OCI-LY3 (cell line): ENCODE data around the gene HMCN1.

ENCODE experiments used
- H2AFZ ChIP-seq: fragments of 200-600, 300-600 bp; shearing (Covaris generic); 2 replicates; pipeline ENCODE4 v1.6.0; 2014; ENCODE audit warnings: antibody characterized with exemption, low read depth, low read length
- H3K27ac ChIP-seq: fragments of 200-600, 300-600 bp; sonication (generic); 2 replicates; pipeline ENCODE4 v1.5.1; 2014; ENCODE audit warnings: mild to moderate bottlenecking, low read length, moderate library complexity, mixed read lengths
- H3K27me3 ChIP-seq: fragments of 200-600, 300-600 bp; sonication (generic); 2 replicates; pipeline ENCODE4 v1.6.1; 2014; ENCODE audit warnings: low read depth, low read length, mixed read lengths
- H3K36me3 ChIP-seq: fragments of 200-600, 300-600 bp; sonication (generic); replicated peaks from 2 replicates; pipeline ENCODE3; 2014; ENCODE audit warnings: low read depth, low read length, mixed read lengths
- H3K4me1 ChIP-seq: fragments of 300-600, 200-600 bp; sonication (generic); 2 replicates; pipeline ENCODE4 v1.6.1; 2014; ENCODE audit warnings: low read length, mixed read lengths
- H3K4me2 ChIP-seq: fragments of 200-600, 300-600 bp; sonication (generic); 2 replicates; pipeline ENCODE4 v1.6.1; 2014; ENCODE audit warnings: low read length, mixed read lengths
- H3K4me3 ChIP-seq: fragments of 300-600, 200-600 bp; sonication (generic); 2 replicates; pipeline ENCODE4 v1.5.1; 2014; ENCODE audit warnings: antibody characterized with exemption, mild to moderate bottlenecking, low read length, moderate library complexity
- H3K79me2 ChIP-seq: fragments of 300-600, 200-600 bp; shearing (Covaris generic); 2 replicates; pipeline ENCODE4 v1.6.1; 2014; ENCODE audit warnings: mild to moderate bottlenecking, low read length, mixed read lengths
- H3K9ac ChIP-seq: fragments of 300-600, 200-600 bp; shearing (Covaris generic); 2 replicates; pipeline ENCODE4 v1.6.0; 2014; ENCODE audit warnings: mild to moderate bottlenecking, low read length, moderate library complexity
- H3K9me3 ChIP-seq: fragments of 200-600, 300-600 bp; shearing (Covaris generic); 2 replicates; pipeline ENCODE4 v1.6.1; 2014; ENCODE audit warnings: low read length, mixed read lengths; ENCODE audit not compliant: insufficient read depth
- H4K20me1 ChIP-seq: fragments of 200-600, 300-600 bp; sonication (generic); 2 replicates; pipeline ENCODE4 v1.6.1; 2016; ENCODE audit warnings: low read length, mixed read lengths; ENCODE audit not compliant: insufficient read depth
- EZH2phosphoT487 ChIP-seq: fragments of 200-600 bp; shearing (Covaris generic); IDR thresholded peaks from 2 replicates; pipeline ENCODE4 v1.6.1; 2018; ENCODE audit warnings: antibody characterized with exemption, mixed run types, low read depth
- TF ChIP-seq, protein P1 (sequence below): fragments of 200-600, 300-600 bp; sonication (generic); IDR thresholded peaks from 2 replicates; pipeline ENCODE4 v1.5.1; 2014; ENCODE audit warnings: antibody characterized with exemption, low read length, low read depth

HMCN1 gene

DNA sequence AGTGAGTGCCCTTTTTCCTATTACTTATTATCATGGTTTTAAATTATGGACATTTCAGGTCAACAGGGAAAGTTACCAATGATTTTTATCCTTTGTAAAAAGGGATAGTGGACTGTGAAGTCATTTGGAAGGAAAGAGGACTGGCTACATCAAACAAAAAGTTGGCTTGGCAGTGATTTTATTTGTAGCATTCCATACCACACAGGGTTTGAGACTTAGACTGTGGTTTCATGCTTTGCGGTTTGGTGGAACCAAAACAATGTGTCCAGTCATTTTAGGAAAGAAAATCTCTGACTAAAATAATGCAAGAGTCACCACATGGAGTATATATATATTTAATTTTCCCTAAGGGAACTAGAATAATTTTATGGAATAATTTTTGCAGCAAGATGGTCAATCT lies 239.5 kb downstream of the HMCN1 start:
- Histone ChIP-seq H3K27ac (no peak overlapping the region), H3K27me3 (peaks cover 28% of the 10 kb centered on the region), H3K9ac (no peak overlapping the region), H4K20me1 (no peaks in the 10 kb centered on the region), H3K4me2 (no peak overlapping the region), H3K4me3 (no peak overlapping the region), H3K9me3 (no peaks in the 10 kb centered on the region), H3K36me3 (no peaks in the 10 kb centered on the region), H3K4me1 (peaks cover 6% of the 10 kb centered on the region; the same call in 1 of the 2 replicates), H3K79me2 (no peaks in the 10 kb centered on the region), H2AFZ (no peak overlapping the region)
- TF ChIP-seq, protein P1, sequence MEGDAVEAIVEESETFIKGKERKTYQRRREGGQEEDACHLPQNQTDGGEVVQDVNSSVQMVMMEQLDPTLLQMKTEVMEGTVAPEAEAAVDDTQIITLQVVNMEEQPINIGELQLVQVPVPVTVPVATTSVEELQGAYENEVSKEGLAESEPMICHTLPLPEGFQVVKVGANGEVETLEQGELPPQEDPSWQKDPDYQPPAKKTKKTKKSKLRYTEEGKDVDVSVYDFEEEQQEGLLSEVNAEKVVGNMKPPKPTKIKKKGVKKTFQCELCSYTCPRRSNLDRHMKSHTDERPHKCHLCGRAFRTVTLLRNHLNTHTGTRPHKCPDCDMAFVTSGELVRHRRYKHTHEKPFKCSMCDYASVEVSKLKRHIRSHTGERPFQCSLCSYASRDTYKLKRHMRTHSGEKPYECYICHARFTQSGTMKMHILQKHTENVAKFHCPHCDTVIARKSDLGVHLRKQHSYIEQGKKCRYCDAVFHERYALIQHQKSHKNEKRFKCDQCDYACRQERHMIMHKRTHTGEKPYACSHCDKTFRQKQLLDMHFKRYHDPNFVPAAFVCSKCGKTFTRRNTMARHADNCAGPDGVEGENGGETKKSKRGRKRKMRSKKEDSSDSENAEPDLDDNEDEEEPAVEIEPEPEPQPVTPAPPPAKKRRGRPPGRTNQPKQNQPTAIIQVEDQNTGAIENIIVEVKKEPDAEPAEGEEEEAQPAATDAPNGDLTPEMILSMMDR: no peak
- no peak for TF ChIP-seq EZH2phosphoT487

DNA sequence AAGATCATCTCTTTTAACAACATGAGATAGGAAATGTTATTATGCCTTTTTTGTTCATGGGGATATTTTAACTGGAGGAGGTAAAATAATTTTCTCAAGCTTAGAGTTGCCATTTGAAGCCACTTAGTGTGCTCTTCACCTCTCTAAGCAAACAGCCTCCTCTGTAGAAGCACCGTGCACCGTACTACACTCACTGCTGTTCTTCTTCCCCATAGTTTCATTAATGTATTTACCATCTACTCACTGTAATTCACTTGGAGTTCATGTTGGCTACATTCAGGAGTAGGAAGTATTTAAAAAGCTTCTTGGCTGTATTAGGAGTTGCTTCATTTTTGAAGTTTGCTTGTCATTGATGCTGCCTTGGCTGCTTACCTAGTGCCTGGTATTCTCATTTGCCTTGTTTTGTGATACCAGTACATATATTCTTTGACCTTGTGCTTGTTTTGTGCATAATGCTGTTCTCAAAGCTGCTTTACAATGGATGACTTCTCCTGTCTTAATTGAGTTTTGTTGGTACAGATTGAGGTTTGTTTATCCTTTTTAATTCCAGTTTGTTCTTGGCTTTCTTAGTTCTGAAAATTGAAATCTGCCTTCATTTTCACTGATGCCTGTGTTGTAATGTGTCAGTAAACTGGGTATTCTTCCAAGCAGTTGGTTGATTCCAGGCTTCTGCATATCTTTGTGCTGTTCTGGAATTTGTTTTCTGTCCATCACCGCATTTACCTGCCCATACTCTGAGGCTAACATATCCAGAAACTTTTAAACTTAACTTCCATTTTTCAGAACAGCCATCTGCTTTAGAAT lies 240.4 kb downstream of the HMCN1 start:
- no peak overlapping the region for H3K4me3 ChIP-seq
- H3K27me3 ChIP-seq: peaks cover 31% of the 10 kb centered on the region
- peaks cover 6% of the 10 kb centered on the region; the same call in 1 of the 2 replicates for H3K4me1 ChIP-seq
- H2AFZ ChIP-seq: no peak overlapping the region
- H3K27ac ChIP-seq: no peak overlapping the region
- TF ChIP-seq, protein P1: no peak
- no peak for TF ChIP-seq EZH2phosphoT487
- H3K36me3 ChIP-seq: no peaks in the 10 kb centered on the region
- H3K79me2 ChIP-seq: no peaks in the 10 kb centered on the region
- no peak overlapping the region for H3K4me2 ChIP-seq
- no peaks in the 10 kb centered on the region for H3K9me3 ChIP-seq
- H3K9ac ChIP-seq: no peak overlapping the region
- H4K20me1 ChIP-seq: no peaks in the 10 kb centered on the region

DNA sequence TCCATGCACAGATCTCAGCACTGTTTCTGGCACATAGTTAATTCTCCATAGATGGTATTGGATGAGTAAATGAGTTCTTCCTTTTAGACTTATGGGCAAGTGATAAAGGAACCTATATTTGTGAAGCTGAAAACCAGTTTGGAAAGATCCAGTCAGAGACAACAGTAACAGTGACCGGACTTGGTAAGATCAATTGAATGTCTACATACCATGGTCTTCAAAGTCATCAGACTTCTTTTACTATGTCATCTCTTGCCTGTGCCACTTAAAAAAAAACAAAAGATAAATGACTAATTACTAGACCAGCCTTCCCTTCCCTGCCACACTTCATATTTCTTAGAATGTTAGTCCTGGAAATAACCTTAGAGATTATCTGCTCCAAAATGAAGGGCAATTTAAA lies 246.7 kb downstream of the HMCN1 start:
- Histone ChIP-seq H3K79me2 (no peaks in the 10 kb centered on the region), H3K36me3 (no peaks in the 10 kb centered on the region), H3K9me3 (no peaks in the 10 kb centered on the region), H3K27ac (no peak overlapping the region), H3K4me2 (no peak overlapping the region), H3K4me1 (peaks cover 3% of the 10 kb centered on the region; the same call in 1 of the 2 replicates), H4K20me1 (no peaks in the 10 kb centered on the region), H2AFZ (no peak overlapping the region), H3K9ac (no peak overlapping the region), H3K4me3 (no peak overlapping the region), H3K27me3 (0 out of 2 replicates have a peak, but pooled peaks cover 3% of the 10 kb centered on the region)
- TF ChIP-seq EZH2phosphoT487: no peak
- TF ChIP-seq, protein P1: no peak

DNA sequence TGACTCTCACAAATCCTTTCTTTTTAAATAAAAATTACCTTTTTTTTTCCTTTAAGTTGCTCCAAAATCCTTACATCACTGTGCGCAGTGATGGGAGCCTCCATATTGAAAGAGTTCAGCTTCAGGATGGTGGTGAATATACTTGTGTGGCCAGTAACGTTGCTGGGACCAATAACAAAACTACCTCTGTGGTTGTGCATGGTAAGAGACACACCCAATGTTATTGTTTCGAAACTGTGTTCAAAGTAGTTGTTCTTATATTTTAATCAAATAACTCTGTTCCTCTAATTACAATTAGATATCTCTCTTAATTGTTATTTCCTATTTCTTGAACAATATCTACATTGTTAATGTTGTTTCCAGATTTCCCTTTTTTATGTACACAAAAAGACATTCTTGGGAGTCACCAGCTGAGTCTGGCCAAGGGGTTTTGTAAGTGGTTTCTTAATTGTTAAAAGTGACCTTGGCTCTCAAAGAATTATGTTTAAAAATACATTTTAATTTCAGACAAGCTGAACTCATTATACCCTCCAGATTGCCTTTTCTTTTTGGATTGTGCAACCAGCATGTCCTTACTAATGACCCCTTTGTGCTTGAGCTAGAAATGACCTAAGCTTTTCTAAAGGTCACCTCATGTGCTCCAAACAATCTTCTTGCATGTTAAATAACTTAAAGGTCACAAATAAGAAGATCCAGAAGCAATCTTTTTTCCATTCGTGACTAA lies 250.1 kb downstream of the HMCN1 start:
- Histone ChIP-seq H3K4me2 (no peak overlapping the region), H3K36me3 (no peaks in the 10 kb centered on the region), H3K9me3 (no peaks in the 10 kb centered on the region), H3K27me3 (0 out of 2 replicates have a peak, but pooled peaks cover under 1% of the 10 kb centered on the region), H4K20me1 (no peaks in the 10 kb centered on the region), H2AFZ (no peak overlapping the region), H3K4me1 (peaks cover 10% of the 10 kb centered on the region), H3K9ac (no peak overlapping the region), H3K79me2 (no peaks in the 10 kb centered on the region), H3K27ac (no peak overlapping the region), H3K4me3 (no peak overlapping the region)
- TF ChIP-seq, protein P1: no peak
- TF ChIP-seq EZH2phosphoT487: no peak
